AML-193 (cell line): ENCODE results near the gene SGCA.

Experiments
- DNase-seq, 2 experiments: peaks; one replicate each; lab custom pipeline; 2025; lab: John Stamatoyannopoulos, UW

Gene SGCA

GRCh38 chr17:50209472-50210239 lies 43.9 kb downstream of the SGCA start:
- no peak for DNase-seq

GRCh38 chr17:50210240-50211225 lies 44.7 kb downstream of the SGCA start:
- DNase-seq, result no peak

GRCh38 chr17:50211249-50212120 lies 45.7 kb downstream of the SGCA start:
- DNase-seq, result no peak

- DNase-seq, result no peak
Measured at GRCh38 chr17:50212121-50212843, 46.5 kb downstream of the SGCA start.

DNA sequence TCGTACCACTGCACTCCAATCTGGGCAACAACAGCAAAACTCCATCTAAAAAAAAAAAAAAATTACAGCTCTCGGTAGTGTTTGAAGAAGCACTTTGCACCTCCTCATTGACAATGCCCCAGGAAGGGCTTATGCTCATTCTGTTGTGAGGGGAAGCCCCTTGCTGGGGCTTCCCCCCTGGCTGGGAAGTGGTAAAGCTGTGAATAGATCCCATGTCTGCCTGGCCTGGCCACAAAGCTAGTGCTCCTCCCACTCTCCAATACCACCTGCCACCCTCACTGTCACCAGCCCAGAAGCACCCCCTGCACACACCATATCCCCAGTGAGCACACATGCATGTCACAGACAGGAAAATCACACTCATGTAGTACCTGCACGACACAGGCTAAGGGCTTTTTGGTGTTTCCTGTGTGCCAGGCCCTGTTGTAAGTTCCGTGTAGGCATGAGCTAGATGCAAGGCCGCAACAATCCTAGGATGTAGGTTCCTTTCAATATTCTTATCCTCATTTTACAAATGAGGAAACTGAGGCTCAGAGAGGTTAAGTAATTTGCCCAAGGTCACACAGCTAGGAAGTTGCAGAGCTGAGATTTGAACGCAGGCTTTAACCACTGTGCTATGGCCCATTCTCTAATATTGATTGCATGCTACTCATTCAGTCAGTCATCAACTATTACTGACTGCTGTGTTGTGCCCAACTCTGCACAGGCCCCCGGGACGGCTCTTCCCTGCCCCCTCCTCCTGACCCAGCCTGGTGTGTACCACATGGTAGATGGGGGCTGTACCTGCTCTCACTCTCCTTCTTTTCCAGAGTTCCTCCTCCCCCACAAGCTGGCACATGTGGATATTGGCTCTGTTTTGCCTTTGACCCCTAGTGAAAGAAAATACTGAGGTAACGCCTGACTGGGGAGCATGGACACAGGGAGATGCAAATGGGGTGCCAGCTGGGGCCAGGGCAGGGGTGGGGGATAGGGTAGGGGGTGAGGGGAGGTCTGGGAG lies 47.5 kb downstream of the SGCA start:
- no peak for DNase-seq

GRCh38 chr17:50214976-50215760 lies 49.4 kb downstream of the SGCA start:
- DNase-seq, result no peak

- no peak for DNase-seq
Measured at GRCh38 chr17:50217591-50217990, 51.8 kb downstream of the SGCA start.

DNA sequence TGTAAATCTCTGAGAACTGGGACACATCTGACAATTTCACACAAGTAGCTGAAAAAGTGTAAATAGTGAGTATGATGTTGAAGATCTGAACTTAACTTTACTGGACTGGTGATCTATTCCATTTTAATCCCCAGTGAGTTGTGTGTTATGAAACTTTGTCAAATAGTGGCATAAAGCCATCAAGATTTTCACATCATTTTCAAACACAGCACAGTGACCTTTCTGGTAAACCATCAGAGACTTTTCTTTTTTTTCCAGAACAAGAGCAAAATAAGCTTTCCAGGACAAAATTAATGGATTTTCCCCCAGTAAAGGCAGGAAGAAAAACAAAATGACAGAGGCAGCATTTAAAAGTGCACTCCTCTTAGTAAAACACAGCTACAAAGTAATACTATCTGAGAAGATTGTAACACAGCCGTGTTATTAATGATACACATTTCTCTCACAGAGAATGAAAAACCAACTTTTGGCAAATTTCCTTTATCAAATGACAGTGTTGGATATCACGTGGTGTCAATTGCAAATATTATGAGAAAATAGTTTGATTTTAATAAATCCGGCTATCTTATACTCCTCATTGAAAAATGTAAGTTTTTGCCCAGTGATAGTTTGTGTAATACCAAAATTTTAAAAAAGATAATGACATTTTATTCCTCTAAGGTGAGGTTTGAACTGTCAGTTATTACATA lies 52.4 kb downstream of the SGCA start:
- DNase-seq, result no peak

GRCh38 chr17:50218771-50219315 lies 53.0 kb downstream of the SGCA start:
- no peak for DNase-seq

GRCh38 chr17:50219342-50219741 lies 53.5 kb downstream of the SGCA start:
- no peak for DNase-seq

- DNase-seq, result no peak
Measured at GRCh38 chr17:50219939-50220465, 54.2 kb downstream of the SGCA start.

- no peak for DNase-seq
Measured at GRCh38 chr17:50220811-50221210, 55.0 kb downstream of the SGCA start.

DNA sequence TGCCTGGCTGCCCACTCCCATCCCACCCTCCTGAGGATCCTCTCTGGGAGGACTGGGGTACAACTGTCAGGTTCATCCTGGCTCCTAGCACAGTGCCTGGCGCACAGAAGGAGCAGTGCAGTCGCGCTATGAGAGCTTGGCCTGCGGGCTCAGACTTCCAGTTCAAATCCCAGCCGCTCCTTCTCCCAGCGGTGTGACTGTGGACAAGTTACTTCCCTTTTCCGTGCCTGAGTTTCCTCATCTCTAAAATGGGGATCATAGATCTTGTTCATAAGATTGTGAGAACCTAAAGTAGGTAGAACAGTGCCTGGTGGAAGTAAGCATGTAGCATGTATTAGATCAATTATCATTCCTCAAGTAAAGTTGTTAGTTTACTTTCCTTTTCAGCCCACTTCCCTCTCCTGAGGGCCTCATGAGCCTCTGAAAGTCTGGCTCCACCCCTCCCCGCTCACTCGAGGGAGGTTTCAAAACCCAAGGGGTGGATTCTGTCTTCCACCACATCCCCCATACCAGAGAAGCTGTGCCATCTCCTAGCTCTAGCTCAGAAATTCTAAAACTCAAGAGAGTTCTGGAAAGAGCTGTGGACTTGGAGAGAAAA lies 55.6 kb downstream of the SGCA start:
- peak; percentile 47 to 59 for DNase-seq

DNA sequence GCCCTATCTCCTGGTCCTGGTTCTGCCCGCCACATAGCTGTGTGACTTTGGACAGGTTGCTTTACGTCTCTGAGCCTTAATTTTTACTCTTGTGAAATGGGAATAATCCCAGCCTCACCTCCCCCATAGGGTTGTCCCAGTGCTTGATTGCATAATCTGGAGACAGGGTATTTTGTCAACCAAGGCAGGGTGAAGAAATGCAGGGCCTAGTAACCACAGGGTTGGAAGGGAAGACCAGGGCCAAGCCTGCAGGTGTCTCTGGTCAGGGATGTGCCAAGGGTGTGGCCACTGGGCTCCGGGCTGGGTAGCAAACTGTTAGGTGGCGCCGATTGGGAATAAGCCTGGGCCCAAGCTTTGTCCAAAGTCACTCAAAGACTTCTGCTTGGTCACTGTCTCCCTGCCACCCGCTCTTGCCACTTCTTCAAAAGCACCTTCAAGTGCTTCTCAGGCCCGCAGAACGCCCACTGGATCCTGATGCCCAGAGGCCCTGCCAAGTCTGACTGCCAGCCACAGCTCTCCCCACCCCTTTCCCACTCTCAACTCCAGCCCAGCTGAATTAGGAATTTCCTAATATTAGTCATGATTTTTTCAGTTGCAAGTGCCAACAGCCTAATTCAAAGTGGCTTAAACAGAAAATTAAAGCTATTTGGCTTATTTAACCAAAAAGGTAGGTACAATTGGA lies 56.2 kb downstream of the SGCA start:
- peak; percentile 29 to 31 for DNase-seq

DNA sequence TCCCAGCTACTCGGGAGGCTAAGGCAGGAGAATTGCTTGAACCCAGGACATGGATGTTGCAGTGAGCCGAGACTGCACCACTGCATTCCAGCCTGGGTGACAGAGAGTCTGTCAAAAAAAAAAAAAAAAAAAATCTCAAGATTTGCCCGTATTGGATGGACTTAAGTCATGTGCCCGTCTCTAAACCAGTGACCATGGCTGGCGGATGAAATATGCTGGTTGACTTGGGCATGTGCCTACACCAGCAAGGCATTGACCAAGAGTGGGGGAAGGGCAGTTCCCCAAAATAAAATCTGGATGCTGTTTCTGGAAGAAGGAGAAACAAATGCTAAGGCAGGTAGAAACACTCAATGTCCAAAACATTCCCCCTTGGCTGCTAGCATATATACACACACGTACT lies 57.1 kb downstream of the SGCA start:
- DNase-seq, result no peak
